Suprapubic skin (tissue), 4 donors: ENCODE data around the gene TP53TG5.

Source experiments
- EP300 ChIP-seq: sonication (generic); formaldehyde crosslinking; IDR thresholded peaks from one replicate; pipeline ENCODE4 v1.6.1; 2017; ENCODE audit warnings: antibody characterized with exemption
- POLR2A ChIP-seq, 2 donors: fragments of 450-650 bp; IDR thresholded peaks; one replicate each; pipeline ENCODE4 v1.6.1; 2017; ENCODE audit warnings: antibody characterized with exemption in 2 of 2, mild to moderate bottlenecking in 2 of 2, moderate library complexity in 2 of 2
- POLR2AphosphoS5 ChIP-seq, 3 donors: sonication (generic); formaldehyde crosslinking; IDR thresholded peaks; one replicate each; pipeline ENCODE4 v1.6.1; 2017; ENCODE audit warnings: antibody characterized with exemption in 3 of 3
- TF ChIP-seq, protein P1 (sequence below), 2 donors: fragments of 200-600 bp in 1 of 2; fragments of 450-650 bp in 1 of 2; sonication (generic) in 1 of 2; IDR thresholded peaks; one replicate each; pipeline ENCODE4 v1.5.1; 2016 to 2019; ENCODE audit warnings: antibody characterized with exemption in 2 of 2, mild to moderate bottlenecking in 1 of 2, moderate library complexity in 1 of 2

DNA sequence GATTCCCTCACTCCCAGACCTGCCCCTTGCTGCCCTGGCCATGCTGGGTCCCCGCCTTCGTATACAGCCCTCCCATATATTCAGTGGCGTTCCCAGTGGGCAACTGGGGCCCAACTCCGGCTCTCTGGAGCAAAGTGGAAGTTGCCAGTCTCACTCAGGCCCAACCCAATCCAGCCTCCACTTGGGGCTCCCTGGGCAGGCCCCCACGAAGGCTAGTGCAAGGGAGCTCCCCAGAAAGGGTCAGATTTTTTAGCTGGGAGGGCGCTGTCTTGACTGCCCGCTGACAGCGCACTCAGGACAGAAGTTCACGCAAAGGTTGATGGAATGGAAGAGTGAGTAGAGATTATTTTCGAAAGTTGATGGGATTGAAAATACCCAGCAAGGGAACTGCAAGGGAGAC lies 5.9 kb downstream of the TP53TG5 start:
- TF ChIP-seq, protein P1, sequence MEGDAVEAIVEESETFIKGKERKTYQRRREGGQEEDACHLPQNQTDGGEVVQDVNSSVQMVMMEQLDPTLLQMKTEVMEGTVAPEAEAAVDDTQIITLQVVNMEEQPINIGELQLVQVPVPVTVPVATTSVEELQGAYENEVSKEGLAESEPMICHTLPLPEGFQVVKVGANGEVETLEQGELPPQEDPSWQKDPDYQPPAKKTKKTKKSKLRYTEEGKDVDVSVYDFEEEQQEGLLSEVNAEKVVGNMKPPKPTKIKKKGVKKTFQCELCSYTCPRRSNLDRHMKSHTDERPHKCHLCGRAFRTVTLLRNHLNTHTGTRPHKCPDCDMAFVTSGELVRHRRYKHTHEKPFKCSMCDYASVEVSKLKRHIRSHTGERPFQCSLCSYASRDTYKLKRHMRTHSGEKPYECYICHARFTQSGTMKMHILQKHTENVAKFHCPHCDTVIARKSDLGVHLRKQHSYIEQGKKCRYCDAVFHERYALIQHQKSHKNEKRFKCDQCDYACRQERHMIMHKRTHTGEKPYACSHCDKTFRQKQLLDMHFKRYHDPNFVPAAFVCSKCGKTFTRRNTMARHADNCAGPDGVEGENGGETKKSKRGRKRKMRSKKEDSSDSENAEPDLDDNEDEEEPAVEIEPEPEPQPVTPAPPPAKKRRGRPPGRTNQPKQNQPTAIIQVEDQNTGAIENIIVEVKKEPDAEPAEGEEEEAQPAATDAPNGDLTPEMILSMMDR (IDR thresholded peaks at IDR 0.05), result no peak
- TF ChIP-seq POLR2AphosphoS5 (IDR thresholded peaks at IDR 0.05), result no peak
- TF ChIP-seq POLR2A (IDR thresholded peaks at IDR 0.05), result no peak
- TF ChIP-seq EP300, result no peak
